GM12878 (cell line): ENCODE data around the gene ASB14.

Source experiments
- ATF2 ChIP-seq: IDR thresholded peaks from 2 replicates; pipeline ENCODE4 v1.6.1; 2012; ENCODE audit warnings: low read length, inconsistent platforms
- CBX3 ChIP-seq: fragments of 200-600 bp; sonication (generic); IDR thresholded peaks from 2 replicates; pipeline ENCODE4 v1.6.1; 2016; ENCODE audit warnings: low read depth, borderline replicate concordance
- CTCF ChIP-seq, 3 experiments: IDR thresholded peaks in 2 of 3; conservative IDR thresholded peaks in 1 of 3; 2 replicates each; pipeline ENCODE4 v1.5.1; 2011; ENCODE audit warnings: low read depth in 3 of 3, low read length in 3 of 3, mild to moderate bottlenecking in 3 of 3, control low read depth in 2 of 3, moderate library complexity in 2 of 3, inconsistent platforms in 1 of 3, mixed read lengths in 1 of 3; ENCODE audit not compliant: control insufficient read depth in 2 of 3, insufficient read depth in 1 of 3; ENCODE audit errors: extremely low read depth in 1 of 3
- CUX1 ChIP-seq: IDR thresholded peaks from 2 replicates; pipeline ENCODE4 v1.6.1; 2012; ENCODE audit warnings: improper control_type of control experiment, low read depth, low read length; ENCODE audit not compliant: insufficient replicate concordance
- ELK1 ChIP-seq: IDR thresholded peaks from 2 replicates; pipeline ENCODE4 v1.6.1; 2012; ENCODE audit warnings: low read depth, low read length, improper control_type of control experiment
- JUND ChIP-seq: IDR thresholded peaks from 2 replicates; pipeline ENCODE4 v1.6.1; 2012; ENCODE audit warnings: low read depth, mild to moderate bottlenecking, low read length, improper control_type of control experiment, moderate library complexity
- MYC ChIP-seq: IDR thresholded peaks from 2 replicates; pipeline ENCODE4 v1.6.1; 2011; ENCODE audit warnings: mild to moderate bottlenecking, low read length, moderate library complexity, inconsistent platforms; ENCODE audit not compliant: insufficient read depth, insufficient replicate concordance, insufficient read length, severe bottlenecking
- NR2F1 ChIP-seq: fragments of 450-650 bp; conservative IDR thresholded peaks from 2 replicates; pipeline ENCODE4 v1.6.1; 2017; ENCODE audit warnings: mild to moderate bottlenecking
- POLR2A ChIP-seq: IDR thresholded peaks from 2 replicates; pipeline ENCODE4 v1.6.1; 2011; ENCODE audit warnings: low read depth, mild to moderate bottlenecking, low read length
- POLR2AphosphoS2 ChIP-seq: IDR thresholded peaks from 2 replicates; pipeline ENCODE4 v1.6.1; 2011; ENCODE audit warnings: low read depth, mild to moderate bottlenecking, low read length, improper control_type of control experiment, moderate library complexity
- RAD51 ChIP-seq: fragments of 450-650 bp; IDR thresholded peaks from 2 replicates; pipeline ENCODE4 v1.6.1; 2016; ENCODE audit warnings: moderate library complexity, mild to moderate bottlenecking, inconsistent platforms
- TAF1 ChIP-seq: IDR thresholded peaks from 2 replicates; pipeline ENCODE4 v1.6.1; 2011; ENCODE audit warnings: mild to moderate bottlenecking, low read depth, low read length, borderline replicate concordance

GRCh38 chr3:57233799-57234198 lies 58.7 kb downstream of the ASB14 start:
- TF ChIP-seq CTCF (IDR thresholded peaks at IDR 0.05 in 2 of 3, conservative IDR thresholded peaks at IDR 0.05 in 1 of 3; ENCODE audit: control insufficient read depth in 2 of 3, extremely low read depth in 1 of 3, insufficient read depth in 1 of 3, low read depth in 3 of 3, low read length in 3 of 3) (no peak), POLR2AphosphoS2 (no peak), MYC (no peak), POLR2A (no peak), ELK1 (no peak), TAF1 (no peak), CUX1 (no peak), CBX3 (no peak), ATF2 (no peak), JUND (no peak), RAD51 (no peak), NR2F1 (no peak)
